Measurements from ENCODE around the gene DTD1. TPM values are rescaled to one million over a fixed set of nuclear protein-coding genes. Genes with fewer than 3 reads are reported as not detected.

The DTD1 gene
- total RNA-seq, 1 donor from 2014 or later = 68.2 TPM

DNA sequence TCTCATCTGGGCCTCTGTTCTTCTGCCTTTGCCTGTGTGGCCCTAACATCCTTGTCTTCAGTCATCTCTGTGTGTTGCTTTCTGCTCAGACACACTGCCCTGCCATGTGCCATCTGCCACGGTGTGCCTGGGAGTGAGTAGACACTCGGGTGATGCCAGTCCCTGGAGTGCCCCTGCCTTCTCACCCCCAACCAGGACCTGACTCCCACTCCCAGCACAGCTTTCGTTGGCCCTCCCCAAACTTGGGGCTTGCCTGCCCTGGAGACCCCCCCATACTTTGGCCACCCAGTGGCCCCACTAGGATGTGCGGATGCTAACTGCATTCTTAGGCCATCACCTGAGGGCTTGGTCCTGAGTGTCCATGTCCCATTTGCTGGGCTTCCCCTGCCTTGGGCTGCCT lies 149.3 kb downstream of the DTD1 start:
- no peak for DNase-seq (ENCODE audit: low read depth, low spot score)
- TF ChIP-seq, protein P1, sequence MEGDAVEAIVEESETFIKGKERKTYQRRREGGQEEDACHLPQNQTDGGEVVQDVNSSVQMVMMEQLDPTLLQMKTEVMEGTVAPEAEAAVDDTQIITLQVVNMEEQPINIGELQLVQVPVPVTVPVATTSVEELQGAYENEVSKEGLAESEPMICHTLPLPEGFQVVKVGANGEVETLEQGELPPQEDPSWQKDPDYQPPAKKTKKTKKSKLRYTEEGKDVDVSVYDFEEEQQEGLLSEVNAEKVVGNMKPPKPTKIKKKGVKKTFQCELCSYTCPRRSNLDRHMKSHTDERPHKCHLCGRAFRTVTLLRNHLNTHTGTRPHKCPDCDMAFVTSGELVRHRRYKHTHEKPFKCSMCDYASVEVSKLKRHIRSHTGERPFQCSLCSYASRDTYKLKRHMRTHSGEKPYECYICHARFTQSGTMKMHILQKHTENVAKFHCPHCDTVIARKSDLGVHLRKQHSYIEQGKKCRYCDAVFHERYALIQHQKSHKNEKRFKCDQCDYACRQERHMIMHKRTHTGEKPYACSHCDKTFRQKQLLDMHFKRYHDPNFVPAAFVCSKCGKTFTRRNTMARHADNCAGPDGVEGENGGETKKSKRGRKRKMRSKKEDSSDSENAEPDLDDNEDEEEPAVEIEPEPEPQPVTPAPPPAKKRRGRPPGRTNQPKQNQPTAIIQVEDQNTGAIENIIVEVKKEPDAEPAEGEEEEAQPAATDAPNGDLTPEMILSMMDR (conservative IDR thresholded peaks at IDR 0.05) = no peak
- Mint-ChIP-seq H3K27ac (ENCODE audit: unreplicated experiment) (no peak overlapping the region), H3K4me3 (no peak overlapping the region), H3K9me3 (no peaks in the 10 kb centered on the region), H3K27me3 (ENCODE audit: low read depth) (no peaks in the 10 kb centered on the region), H3K4me1 (peaks cover 18% of the 10 kb centered on the region), H3K36me3 (ENCODE audit: low read depth) (no peaks in the 10 kb centered on the region)

DNA sequence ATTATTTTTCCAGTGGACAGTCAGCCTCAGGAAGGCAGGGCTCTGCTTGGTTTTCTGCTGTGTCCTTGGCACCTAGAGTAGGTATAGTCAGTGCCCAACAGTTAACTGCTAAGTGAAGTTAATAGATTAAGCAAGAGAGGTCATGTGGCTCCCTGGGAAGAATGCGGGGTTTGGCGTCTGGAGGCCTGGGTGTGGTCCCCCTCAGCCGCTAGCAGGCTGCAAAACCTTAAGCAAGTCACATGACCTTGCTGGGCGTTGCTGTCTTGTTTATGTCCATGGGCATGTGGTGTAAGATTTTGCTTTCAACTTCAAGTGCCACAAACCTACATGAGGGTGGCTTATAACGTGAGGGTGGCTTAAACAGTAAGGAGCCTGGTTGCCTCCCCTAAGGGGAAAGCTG lies 150.2 kb downstream of the DTD1 start:
- H3K27ac Mint-ChIP-seq (ENCODE audit: unreplicated experiment) = no peak overlapping the region
- H3K36me3 Mint-ChIP-seq (ENCODE audit: low read depth) = no peaks in the 10 kb centered on the region

DNA sequence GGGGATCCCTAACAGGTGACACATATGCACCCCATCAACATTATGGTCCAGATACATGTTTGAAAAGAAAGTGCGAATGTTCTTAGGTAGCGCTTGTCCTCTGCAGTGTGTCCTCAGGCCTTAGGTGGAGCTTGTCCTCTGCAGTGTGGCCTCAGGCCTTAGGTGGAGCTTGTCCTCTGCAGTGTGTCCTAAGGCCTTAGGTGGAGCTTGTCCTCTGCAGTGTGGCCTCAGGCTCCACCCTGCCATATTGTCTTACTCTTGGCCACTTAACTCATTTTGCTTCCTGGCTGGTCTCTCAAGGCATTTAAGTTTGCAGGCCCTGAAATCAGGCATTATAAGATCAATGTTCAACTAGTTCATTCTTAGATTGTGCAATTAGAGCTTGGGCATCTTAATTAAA lies 151.0 kb downstream of the DTD1 start:
- Mint-ChIP-seq H3K4me1 (peaks cover 18% of the 10 kb centered on the region), H3K27ac (ENCODE audit: unreplicated experiment) (no peak overlapping the region), H3K36me3 (ENCODE audit: low read depth) (no peaks in the 10 kb centered on the region), H3K4me3 (no peak overlapping the region), H3K9me3 (no peaks in the 10 kb centered on the region), H3K27me3 (ENCODE audit: low read depth) (no peaks in the 10 kb centered on the region)
- TF ChIP-seq, protein P1 (conservative IDR thresholded peaks at IDR 0.05) = no peak
- DNase-seq (ENCODE audit: low read depth, low spot score) = no peak

More for the DNA sequence above, 150.2 kb downstream of the DTD1 start:
- Mint-ChIP-seq H3K4me1 (peaks cover 18% of the 10 kb centered on the region), H3K27me3 (ENCODE audit: low read depth) (no peaks in the 10 kb centered on the region), H3K9me3 (no peaks in the 10 kb centered on the region), H3K4me3 (no peak overlapping the region)
- no peak for DNase-seq (ENCODE audit: low read depth, low spot score)
- TF ChIP-seq, protein P1 (conservative IDR thresholded peaks at IDR 0.05) = no peak

DNA sequence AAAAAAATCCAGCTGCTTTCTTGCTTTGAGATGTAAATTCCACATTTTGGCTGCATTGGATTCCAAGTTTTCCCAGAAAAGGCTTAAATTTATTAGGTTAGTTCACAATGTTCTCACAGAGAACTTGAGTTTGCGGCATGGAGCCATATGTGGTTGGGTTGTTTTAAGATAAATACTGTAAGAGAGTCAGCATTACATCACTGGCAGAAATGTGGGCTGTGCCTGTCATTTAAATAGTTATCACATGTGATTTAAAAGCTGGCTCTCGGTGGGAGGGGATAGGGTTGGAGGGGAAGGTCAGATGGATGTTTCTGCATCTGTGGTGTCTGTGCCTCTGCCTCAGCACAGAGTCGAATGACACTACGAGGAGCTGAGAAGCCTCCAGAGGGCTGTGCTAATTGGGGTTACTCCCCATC lies 151.9 kb downstream of the DTD1 start:
- no peak overlapping the region for H3K4me3 Mint-ChIP-seq
- DNase-seq (ENCODE audit: low read depth, low spot score) = no peak
- H3K27me3 Mint-ChIP-seq (ENCODE audit: low read depth) = no peaks in the 10 kb centered on the region
- H3K36me3 Mint-ChIP-seq (ENCODE audit: low read depth) = no peaks in the 10 kb centered on the region
- H3K9me3 Mint-ChIP-seq = no peaks in the 10 kb centered on the region
- H3K27ac Mint-ChIP-seq (ENCODE audit: unreplicated experiment) = peak overlapping the region; percentile 20
- TF ChIP-seq, protein P1 (conservative IDR thresholded peaks at IDR 0.05) = no peak
- H3K4me1 Mint-ChIP-seq = peaks cover 13% of the 10 kb centered on the region

GRCh38 chr20:18740726-18741125 lies 152.9 kb downstream of the DTD1 start:
- Mint-ChIP-seq H3K4me3 (no peak overlapping the region), H3K4me1 (peaks cover 10% of the 10 kb centered on the region), H3K27ac (ENCODE audit: unreplicated experiment) (no peak overlapping the region), H3K27me3 (ENCODE audit: low read depth) (no peaks in the 10 kb centered on the region), H3K9me3 (no peaks in the 10 kb centered on the region), H3K36me3 (ENCODE audit: low read depth) (peaks cover 4% of the 10 kb centered on the region)
- TF ChIP-seq, protein P1 (conservative IDR thresholded peaks at IDR 0.05) = no peak
- DNase-seq (ENCODE audit: low read depth, low spot score) = no peak

- no peak overlapping the region for H3K4me3 Mint-ChIP-seq
- H3K4me1 Mint-ChIP-seq = peaks cover 10% of the 10 kb centered on the region
- no peaks in the 10 kb centered on the region for H3K27me3 Mint-ChIP-seq (ENCODE audit: low read depth)
- TF ChIP-seq, protein P1 (conservative IDR thresholded peaks at IDR 0.05) = no peak
- H3K36me3 Mint-ChIP-seq (ENCODE audit: low read depth) = peaks cover 8% of the 10 kb centered on the region
- DNase-seq (ENCODE audit: low read depth, low spot score) = no peak
- H3K27ac Mint-ChIP-seq (ENCODE audit: unreplicated experiment) = no peak overlapping the region
- H3K9me3 Mint-ChIP-seq = no peaks in the 10 kb centered on the region
Observed at GRCh38 chr20:18742841-18743240, 155.0 kb downstream of the DTD1 start.

Measured in neural crest cell (in vitro differentiated cells).